ENCODE results near the gene ACVR2B.

DNA sequence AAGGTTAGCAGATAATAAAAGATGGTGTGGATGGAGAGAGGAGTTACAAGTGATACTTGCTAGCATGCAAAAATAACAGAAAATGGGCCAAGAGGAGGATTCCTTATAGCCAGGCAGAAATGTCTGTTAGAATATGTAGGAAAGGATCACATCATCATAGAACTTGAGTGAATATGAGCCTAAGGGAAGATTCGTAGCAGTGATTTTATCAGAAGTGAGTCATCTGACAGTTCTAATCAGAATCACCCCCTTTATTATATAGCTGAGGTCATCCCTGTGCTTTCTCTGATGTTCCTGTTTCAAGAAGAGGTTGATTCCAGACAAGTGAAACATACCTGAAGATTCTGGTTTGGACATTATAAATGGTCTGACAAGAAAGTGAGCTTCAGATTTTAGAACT is 65.3 kb downstream of the ACVR2B start:
- TF ChIP-seq RAD21 (conservative IDR thresholded peaks at IDR 0.05) (no peak), MXI1 (conservative IDR thresholded peaks at IDR 0.05; ENCODE audit: poor library complexity, severe bottlenecking) (no peak)
- TF ChIP-seq, protein P1, sequence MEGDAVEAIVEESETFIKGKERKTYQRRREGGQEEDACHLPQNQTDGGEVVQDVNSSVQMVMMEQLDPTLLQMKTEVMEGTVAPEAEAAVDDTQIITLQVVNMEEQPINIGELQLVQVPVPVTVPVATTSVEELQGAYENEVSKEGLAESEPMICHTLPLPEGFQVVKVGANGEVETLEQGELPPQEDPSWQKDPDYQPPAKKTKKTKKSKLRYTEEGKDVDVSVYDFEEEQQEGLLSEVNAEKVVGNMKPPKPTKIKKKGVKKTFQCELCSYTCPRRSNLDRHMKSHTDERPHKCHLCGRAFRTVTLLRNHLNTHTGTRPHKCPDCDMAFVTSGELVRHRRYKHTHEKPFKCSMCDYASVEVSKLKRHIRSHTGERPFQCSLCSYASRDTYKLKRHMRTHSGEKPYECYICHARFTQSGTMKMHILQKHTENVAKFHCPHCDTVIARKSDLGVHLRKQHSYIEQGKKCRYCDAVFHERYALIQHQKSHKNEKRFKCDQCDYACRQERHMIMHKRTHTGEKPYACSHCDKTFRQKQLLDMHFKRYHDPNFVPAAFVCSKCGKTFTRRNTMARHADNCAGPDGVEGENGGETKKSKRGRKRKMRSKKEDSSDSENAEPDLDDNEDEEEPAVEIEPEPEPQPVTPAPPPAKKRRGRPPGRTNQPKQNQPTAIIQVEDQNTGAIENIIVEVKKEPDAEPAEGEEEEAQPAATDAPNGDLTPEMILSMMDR (IDR thresholded peaks at IDR 0.05; ENCODE audit: poor library complexity, severe bottlenecking) = no peak
